GOT3 (cell line): ENCODE measurements around the gene NUBPL.
"Not testable (repeated sequence)": the region's sequence is repeated elsewhere in the genome, so short reads cannot be mapped to it uniquely, and the experiment has no call there.

Experiments
- DNase-seq: peaks from one replicate; lab custom pipeline; 2025; ENCODE audit warnings: mixed read lengths; lab: John Stamatoyannopoulos, UW

The NUBPL gene

DNA sequence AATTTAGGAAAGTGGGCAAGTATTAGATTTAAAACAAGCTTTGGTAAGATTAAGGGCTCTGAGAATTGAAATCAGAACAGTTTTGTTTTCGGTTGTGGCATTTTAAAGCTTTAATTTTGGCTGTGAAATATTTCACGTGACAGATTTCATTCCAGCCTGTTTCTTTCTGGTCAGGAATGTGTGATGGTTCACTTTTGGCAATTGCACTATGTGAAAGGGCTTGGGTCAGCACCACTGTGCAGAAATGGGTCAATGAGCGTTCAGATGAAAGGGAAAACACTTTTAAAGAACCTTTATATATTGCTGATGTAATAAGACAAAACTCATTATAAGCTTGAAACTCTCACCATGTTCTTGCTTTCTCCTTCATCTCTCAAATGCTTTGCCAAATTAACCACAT, 17.1 kb downstream of the NUBPL start:
- DNase-seq: no peak

DNA sequence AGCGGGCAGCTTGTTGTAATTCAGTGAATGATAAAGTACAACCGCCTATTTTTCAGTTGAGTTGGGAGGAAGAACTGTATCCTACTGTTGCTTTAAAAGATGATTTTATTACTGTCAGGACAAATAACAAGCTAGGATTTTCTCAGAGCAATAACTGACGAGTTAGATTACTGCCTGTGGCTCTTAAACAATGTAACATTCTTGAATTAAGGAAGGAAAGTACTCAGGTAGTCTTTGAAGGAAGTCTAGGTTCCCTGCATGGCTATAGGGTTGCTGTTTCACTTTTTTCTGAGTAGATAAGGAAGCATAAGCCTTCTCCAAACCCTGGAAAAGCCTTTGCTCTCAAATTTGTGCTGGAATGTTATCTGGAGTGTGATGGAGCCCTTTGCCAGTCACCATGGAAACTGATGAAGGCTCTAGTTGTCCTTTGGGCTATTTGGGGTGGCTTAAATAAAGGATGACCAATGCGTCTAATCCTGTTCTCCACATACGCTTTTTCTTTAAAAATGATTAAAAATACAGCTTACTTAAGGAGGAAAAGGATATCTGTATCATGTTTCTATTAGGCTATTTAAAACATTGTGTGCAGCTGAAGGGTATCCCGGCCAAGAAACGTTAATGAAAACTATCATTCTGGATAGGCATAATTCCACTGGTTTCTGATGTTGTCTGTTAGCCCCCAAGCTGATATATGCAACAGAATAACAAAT, 17.7 kb downstream of the NUBPL start:
- DNase-seq: no peak

DNA sequence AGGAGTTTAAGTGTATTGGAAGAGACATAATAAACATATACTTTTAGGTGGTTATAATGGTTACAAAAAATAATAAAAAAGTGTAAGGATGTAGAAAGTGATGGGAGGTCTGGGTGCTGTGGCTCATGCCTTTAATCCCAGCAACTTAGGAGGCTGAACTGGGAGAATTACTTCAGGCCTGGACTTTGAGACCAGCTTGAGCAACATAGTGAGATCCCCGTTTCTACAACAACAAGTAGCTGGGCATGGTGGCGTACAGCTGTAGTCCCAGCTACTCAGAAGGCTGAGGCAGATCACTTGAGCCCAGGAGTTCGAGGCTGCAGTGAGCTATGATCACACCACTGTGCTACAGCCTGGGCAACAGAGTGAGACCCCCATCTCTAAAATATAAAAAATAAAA, 19.0 kb downstream of the NUBPL start:
- DNase-seq: no peak

DNA sequence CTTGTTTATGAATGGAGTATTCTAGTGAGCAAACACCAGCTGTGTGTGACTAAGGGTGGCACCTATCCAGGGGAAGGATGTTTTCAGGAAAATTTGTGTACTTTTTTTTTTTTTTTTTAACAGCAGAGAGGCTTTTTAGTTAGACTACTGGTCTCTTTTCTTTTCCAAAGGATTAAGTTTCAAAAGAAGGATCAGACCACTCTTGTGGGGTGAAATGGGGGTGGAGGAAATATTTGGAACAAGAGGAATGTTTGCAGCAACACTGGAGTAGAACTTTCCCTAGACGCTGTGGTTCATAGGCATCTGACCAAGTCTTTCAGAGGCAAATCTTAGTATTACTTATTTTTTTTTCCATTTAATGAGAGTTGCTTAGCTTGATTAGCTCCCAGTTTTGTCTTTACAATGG, 21.1 kb downstream of the NUBPL start:
- DNase-seq: no peak

DNA sequence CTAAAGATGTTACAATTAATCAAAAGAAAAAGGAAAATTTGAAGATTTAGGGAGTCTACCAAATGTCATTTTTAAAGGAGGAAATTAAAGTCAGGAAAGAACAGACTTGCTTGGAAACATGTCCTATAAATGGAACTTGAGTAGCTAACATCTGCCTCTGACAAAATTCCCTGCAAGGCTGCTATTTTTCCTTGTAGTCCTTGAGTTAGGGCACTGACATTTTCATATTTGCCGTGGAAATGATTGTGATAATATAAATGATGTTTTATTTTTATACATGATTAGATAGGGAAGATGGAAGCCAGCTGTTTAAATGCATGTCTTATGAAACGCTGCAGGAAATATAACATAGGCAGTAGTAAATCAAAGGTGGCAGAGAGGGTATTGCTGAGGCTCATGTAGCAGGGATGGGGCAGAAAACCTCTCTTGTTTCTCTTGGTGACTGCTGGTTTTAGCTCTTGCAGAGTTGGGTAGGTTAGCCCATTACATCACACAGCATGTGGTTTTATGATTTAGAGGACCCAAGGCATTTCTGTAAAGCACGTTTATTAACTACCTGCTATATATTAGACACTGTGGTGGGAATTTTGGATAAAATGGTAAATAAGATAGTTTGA, 21.7 kb downstream of the NUBPL start:
- DNase-seq: no peak

DNA sequence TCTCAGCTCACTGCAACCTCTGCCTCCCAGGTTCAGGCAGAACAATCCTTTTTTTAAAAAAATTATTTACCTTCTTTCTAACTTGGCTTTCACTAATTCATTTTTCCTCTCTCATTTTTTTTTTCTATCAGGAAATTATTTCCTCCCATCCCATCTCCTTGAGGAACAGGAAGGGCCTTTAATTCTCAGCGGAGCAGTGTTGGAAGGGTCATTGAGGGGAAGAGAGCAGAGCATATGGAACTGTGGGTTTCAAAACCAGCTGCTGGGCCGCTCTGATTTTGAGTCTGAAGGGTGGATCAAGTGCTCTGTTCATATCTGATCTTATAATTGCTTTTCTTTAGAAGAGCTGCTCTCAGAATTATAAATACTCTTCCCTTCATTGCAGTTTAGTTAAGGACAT, 29.0 kb downstream of the NUBPL start:
- no peak for DNase-seq

DNA sequence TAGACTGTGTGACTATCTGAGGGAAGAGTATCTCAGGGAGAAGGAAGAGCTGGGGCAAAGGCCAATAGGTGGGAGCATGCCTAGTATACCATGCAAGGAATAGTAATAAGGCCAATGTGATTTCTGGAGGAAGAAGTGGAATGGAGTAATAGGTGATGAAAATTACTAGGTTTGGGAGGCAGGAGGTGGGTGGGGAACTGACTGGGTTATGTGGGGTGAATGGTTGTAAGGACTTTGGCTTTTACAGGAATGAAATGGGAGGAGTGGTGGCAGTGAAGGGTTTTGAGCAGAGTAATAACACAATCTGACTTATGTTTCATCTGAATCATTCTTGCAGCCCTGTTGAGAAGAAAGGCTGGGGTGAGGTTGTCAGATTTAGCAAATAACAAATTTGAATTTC, 30.9 kb downstream of the NUBPL start:
- no peak for DNase-seq

DNA sequence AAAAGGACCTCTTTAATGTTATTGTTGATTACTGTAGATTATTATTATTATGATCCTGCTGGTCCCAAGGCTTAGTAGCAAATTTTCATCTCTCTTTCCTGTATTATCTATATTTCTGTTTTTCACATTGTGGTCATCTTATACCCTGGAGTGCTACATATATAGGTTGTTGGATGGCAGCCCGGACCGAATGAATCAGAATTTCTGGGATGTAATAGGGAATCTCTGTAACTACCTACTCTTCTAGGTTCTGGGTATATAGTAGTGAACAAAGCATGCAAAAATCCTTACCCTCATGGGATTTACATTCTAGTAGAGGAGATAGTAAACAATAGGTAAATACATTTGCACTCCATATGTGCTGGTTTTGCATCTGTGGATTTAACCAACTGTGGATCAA, 31.4 kb downstream of the NUBPL start:
- no peak for DNase-seq

DNA sequence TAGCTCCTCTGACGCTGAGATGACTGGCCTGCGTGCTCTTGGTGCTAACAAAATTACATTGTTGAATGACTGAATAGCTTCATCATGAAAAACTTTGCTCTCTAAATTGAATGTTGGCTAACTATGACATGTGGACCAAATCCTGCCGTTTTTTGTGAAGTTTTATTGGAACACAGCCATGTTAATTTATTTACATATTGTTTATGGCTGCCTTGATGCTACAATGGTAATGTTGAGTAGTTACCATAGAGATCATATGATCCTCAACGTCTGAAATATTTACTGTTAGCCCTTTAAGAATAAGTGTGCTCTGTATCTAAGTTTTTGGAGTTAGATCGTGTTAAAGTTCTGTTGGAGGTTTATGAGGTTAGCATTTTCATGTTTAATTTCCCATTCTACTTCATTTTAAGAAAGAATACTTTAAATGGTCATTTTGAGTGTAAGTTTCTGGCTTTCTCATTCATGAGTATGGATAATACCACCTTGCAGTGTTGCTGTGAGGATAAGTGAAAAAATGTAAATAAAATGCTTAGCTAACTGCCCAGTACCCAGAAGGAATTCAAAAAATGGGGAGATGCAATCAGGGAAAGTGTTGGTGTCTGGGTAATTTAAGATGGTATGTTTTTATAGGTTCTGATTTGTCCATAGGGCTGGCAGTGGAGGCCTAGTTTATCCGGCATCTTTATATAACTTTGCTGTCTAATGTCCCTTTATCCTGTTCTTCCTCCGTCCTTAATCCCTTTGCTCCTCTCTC, 35.3 kb downstream of the NUBPL start:
- no peak for DNase-seq

DNA sequence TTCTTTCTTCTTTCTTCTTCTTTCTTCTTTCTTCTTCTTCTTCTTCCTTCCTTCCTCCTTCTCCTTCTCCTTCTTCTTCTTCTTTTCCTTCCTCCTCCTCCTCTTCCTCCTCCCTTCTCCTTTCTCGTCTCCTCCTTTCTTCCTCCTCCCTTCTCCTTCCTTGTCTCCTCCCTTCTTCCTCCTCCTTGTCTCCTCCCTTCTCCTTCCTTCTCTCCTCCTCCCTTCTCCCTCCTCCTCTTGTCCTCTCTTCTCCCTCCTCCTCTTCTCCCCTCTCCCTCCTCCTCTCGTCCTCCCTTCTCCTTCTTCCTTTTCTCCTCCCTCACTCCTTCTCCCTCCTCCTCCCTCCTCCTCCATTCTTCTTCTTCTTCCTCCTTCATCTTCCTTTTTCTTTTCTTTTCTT, 44.5 kb downstream of the NUBPL start:
- no peak for DNase-seq

DNA sequence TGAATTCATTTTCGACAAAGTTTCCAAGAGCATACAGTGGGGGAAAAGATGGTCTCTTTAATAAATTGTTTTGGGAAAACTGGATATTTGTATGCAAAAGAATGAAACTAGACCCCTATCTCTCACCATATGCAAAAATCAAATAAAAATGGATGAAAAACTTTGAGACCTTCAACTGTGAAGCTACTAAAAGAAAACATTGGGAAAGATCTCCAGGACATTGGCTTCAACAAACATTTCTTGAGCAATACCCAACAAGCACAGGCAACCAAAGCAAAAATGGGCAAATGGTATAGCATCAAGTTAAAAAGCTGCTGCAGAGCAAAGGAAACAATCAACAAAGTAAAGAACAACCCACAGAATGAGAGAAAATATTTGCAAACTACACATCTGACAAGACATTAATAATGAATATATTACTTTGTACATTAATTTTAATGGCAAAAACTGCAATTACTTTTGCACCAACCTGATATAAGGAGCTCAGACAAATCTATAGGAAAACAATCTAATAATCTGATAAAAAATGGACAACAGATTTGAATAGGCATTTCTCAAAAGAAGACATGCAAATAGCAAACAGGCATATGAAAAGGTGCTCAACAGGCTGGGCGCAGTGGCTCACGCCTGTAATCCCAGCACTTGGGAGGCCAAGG, 50.7 kb downstream of the NUBPL start:
- DNase-seq: no peak

DNA sequence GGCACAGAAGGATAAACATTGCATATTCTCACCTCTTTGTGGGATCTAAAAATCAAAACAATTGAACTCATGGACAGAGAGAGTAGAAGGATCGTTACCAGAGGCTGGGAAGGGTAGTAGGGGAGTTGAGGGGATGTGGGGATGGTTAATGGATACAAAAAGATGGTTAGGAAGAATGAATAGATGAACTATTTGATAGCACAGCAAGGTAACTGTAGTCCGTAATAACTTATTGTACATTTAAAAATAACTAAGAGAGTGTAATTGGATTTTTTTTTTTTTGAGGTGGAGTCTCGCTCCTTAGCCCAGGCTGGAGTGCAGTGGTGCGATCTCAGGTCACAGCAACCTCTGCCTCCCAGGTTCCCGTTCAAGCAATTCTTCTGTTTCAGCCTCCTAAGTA, 52.0 kb downstream of the NUBPL start:
- DNase-seq: no peak

DNA sequence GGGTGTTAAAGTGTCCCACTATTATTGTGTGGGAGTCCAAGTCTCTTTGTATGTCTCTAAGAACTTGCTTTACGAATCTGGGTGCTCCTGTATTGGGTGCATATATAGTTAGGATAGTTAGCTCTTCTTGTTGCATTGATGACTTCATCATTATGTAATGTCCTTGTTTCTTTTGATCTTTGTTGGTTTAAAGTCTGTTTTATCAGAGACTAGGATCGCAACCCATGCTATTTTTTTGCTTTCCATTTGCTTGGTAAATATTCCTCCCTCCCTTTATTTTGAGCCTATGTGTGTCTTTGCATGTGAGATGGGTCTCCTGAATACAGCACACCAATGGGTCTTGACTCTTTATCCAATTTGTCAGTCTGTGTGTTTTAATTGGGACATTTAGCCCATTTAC, 57.7 kb downstream of the NUBPL start:
- DNase-seq: not testable (repeated sequence)

DNA sequence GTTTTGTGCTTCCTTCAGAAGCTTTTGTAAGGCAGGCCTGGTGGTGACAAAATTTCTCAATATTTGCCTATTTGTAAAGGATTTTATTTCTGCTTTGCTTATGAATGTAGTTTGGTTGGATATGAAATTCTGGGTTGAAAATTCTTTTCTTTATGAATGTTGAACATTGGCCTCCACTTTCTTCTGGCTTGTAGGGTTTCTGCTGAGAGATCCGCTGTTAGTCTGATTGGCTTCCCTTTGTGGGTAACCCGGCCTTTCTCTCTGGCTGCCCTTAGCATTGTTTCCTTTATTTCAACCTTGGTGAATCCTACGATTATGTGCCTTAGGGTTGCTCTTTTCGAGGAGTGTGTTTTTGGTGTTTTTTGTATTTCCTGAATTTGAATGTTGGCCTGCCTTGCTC, 58.2 kb downstream of the NUBPL start:
- DNase-seq: no peak

DNA sequence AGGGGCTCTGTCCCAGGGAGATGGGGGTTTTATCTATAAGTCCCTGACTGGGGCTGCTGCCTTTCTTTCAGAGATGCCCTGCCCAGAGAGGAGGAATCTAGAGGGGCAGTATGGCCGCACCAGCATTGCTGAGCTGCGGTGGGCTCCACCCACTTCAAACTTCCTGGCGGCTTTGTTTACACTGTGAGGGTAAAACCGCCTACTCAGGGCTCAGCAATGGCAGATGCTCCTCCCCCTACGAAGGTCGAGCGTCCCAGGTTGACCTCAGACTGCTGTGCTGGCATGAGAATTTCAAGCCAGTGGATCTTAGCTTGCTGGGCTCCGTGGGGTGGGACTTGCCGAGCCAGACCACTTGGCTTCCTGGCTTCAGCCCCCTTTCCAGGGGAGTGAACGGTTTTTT, 59.7 kb downstream of the NUBPL start:
- not testable (repeated sequence) for DNase-seq

DNA sequence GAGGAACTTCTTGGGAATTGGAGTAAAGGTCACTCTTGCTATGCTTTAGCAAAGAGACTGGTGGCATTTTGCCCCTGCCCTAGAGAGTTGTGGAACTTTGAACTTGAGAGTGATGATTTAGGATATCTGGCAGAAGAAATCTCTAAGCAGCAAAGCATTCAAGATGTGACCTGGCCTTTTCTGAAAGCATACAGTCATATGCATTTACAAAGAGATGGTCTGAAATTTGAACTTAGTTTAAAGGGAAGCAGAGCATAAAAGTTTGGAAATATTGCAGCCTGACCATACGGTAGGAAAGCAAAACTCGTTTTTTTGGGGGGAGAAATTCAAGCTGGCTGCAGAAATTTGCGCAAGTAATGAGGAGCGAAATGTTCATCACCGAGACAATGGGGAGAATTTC, 60.9 kb downstream of the NUBPL start:
- DNase-seq: no peak

DNA sequence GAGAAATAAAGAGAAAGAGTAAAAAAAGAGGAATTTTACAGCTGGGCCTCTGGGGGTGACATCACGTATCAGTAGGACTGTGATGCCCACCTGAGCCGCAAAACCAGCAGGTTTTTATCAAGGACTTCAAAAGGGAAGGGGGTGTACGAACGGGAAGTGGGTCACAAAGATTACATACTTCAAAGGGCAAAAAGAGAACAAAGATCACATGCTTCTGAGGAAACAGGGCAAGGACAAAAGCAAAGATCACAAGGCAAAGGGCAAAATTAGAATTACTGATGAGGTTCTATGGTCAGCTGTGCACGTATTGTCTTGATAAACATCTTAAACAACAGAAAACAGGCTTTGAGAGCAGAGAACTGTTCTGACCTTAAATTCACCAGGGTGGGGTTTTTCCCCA, 91.7 kb downstream of the NUBPL start:
- not testable (repeated sequence) for DNase-seq

DNA sequence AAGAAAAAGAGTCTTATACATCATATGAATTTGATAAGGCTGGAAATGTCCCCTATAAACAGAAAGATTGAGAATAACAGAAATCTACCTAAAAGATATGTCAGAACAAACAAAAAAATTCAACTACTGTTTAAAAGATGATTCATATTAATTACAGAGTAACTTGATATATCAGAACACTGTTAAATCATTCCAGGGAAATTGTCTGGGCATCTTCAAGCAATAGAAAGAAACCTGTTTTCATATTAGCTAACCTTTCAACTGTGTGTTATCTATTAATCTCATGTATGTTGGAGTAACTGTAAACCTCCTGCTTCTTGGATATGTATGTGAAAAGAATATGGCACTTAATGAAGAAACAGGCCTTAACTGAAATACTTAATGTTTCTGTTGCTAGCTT, 96.7 kb downstream of the NUBPL start:
- DNase-seq: no peak

DNA sequence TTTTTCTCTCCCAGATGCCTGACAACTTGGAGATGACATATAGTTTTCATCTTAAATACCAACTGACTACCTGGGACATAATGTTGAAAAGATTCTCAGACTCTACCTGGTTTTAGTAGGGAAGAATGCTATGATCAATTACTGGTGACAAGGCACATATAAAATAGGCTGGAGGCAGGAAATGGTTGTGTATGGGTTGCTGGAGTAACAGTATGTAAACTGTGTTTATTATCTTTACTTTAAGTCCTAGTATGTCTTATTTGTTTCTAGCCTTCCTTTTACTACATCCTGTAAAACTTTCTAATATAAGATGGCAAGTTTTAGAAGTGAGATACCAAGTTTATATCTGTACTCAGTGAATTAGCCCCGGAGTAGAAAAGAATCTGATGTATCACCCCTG, 98.1 kb downstream of the NUBPL start:
- DNase-seq: no peak

DNA sequence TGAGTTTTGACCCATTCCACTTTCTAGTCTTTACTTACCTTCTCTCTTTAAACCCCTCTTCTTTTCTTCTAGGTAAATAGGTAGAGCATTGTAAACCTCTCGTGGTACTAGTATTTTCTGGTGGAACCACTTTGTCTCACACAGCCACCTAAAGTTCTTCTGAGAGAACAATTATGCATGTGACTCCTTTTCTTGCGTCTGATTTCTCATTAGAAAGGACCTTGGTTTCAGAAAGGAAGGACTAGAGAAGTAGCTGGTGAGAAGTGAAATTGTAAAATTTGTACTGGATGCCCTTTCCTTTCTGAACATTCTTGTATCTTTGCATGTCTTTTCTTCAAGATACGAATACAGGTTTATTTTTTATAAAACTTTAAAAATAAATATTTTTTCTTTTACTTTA, 99.0 kb downstream of the NUBPL start:
- no peak for DNase-seq

DNA sequence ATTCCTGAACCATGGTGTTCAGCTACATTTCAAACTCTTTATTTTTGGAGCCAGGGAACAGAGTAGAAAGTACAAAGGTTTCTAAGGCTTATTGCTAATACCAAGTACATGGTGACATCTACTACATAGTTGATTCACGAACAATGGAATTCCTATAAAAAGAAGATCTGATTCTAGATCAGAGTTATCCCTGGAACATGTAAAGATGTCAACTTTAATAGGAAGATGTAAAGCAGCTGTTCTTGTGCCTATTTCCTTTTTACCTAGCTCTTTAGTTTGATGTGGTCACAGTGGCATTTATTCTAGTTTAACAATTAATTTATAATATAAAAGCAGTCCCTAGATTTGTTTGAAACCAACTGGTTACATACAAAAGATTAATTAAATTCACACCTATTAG, 99.5 kb downstream of the NUBPL start:
- no peak for DNase-seq

DNA sequence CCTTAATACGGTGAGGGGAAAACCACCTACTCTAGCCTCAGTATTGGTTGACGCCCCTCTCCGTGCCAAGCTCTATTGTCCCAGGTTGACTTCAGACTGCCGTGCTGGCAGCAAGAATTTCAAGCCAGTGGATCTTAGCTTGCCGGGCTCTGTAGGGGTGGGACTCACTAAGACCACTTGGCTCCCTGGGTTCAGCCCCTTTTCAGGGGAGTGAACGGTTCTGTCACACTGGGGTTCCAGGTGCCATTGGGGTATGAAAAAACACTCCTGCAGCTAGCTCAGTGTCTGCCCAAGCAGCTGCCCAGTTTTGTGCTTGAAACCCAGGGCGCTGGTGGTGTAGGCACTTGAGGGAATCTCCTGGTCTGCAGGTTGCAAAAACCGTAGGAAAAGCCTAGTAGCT, 107.1 kb downstream of the NUBPL start:
- no peak for DNase-seq

DNA sequence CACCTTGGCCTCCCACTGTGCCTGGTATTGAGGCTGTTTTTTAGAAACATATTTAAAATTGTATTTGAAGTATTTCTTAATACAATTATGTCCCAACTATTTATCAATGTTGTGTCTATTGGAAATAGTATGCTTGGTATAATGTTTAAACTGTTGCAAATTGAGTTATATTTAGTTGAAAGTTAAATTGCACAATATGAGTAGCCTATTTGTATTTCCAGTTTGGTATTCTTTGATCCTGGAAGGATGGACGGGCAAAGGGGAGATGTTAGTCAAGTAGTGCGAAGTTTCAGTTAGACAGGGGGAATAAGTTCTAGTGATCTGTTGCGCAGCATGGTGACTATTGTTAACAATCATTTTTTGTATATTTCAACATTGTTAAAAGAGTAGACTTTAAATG, 111.5 kb downstream of the NUBPL start:
- no peak for DNase-seq
